ENCODE data around the gene FRMD4B.
A peak's percentile ranks its signal among the peaks of the same experiment; 100 is the strongest.

The FRMD4B gene

DNA sequence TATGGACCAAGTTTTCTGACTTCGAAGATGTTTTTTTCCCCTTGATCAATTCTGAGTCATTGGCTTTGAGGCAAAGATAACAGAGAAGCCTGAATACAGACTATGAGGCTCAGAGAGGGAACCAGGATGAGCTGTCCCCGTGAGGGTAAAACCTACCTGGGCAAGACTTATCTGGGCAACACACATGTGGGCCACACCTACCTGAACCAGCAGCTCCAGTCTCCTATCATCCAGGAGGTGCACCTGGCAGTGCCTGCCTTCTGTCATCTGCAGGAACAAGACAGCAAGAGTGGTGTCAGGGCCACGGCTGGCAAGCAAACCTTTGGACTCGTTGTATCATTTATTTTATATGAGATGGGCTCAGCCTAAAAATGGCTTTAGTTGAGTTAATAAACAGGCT is 72.6 kb downstream of the FRMD4B start:
- H3K27ac ChIP-seq: no peak overlapping the region
- TF ChIP-seq, protein P1, sequence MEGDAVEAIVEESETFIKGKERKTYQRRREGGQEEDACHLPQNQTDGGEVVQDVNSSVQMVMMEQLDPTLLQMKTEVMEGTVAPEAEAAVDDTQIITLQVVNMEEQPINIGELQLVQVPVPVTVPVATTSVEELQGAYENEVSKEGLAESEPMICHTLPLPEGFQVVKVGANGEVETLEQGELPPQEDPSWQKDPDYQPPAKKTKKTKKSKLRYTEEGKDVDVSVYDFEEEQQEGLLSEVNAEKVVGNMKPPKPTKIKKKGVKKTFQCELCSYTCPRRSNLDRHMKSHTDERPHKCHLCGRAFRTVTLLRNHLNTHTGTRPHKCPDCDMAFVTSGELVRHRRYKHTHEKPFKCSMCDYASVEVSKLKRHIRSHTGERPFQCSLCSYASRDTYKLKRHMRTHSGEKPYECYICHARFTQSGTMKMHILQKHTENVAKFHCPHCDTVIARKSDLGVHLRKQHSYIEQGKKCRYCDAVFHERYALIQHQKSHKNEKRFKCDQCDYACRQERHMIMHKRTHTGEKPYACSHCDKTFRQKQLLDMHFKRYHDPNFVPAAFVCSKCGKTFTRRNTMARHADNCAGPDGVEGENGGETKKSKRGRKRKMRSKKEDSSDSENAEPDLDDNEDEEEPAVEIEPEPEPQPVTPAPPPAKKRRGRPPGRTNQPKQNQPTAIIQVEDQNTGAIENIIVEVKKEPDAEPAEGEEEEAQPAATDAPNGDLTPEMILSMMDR (IDR thresholded peaks at IDR 0.05): no peak
- peaks cover 47% of the 10 kb centered on the region for H3K36me3 ChIP-seq
- H3K4me1 ChIP-seq (ENCODE audit: control insufficient read depth in 1 of 2, insufficient read depth in 1 of 2, low read depth in 1 of 2, low read length in 1 of 2): no peaks in the 10 kb centered on the region
- no peaks in the 10 kb centered on the region for H3K27me3 ChIP-seq
- no peak overlapping the region for H3K4me3 ChIP-seq (ENCODE audit: low read depth in 1 of 2, low read length in 1 of 2)
- no peaks in the 10 kb centered on the region for H3K9me3 ChIP-seq

GRCh38 chr3:69309814-69310213 is 76.1 kb downstream of the FRMD4B start:
- no peaks in the 10 kb centered on the region for H3K27me3 ChIP-seq
- no peaks in the 10 kb centered on the region for H3K9me3 ChIP-seq
- no peak overlapping the region for H3K27ac ChIP-seq
- H3K4me3 ChIP-seq (ENCODE audit: low read depth in 1 of 2, low read length in 1 of 2): no peak overlapping the region
- H3K36me3 ChIP-seq: peaks cover 57% of the 10 kb centered on the region
- TF ChIP-seq, protein P1 (IDR thresholded peaks at IDR 0.05): no peak
- no peaks in the 10 kb centered on the region for H3K4me1 ChIP-seq (ENCODE audit: control insufficient read depth in 1 of 2, insufficient read depth in 1 of 2, low read depth in 1 of 2, low read length in 1 of 2)

DNA sequence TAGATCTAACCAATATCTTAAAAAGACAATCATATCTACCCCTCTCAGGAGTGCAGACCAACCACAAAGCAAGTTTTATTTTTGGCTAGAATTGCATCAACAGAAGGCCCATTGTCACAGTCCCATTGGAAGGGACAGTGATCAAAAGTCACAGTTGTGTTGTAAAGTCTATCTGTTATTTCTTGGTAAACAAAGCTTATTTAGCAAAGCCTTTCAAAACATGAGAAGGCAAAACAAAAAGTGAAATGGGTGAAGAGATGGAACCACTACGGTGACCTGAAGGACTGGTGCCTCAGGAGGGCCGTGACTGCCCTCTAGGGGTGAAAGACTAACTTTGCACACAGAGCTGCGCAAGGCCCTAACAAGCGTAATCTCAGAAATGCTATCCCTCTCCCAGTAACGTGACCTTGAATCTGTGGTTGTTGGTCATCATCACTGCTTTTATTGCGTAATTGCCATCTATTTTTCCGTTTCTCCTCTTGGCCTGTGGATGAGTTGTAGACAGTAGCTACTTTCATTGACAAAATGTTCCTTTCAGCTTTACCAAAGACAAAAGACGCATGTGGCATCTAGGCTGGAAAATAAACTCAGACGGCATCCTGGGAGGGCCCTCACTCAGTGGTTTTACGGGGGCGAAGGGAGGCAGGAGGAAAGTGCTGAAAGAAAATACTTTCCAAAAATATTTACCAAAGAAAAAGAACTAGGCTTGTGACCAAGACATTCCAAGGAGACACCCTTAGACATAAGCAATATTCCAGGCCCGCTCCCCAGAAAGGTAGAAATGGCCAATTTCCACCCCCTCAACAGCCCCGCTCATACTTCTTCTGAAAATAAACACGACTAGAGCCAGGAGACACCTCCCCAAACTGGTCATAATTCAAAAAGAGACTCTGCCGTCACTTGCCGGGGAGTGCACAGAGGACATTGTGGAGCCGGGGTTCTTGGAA is 79.4 kb downstream of the FRMD4B start:
- peaks cover 46% of the 10 kb centered on the region for H3K36me3 ChIP-seq
- H3K4me3 ChIP-seq (ENCODE audit: low read depth in 1 of 2, low read length in 1 of 2): no peak overlapping the region
- no peaks in the 10 kb centered on the region for H3K4me1 ChIP-seq (ENCODE audit: control insufficient read depth in 1 of 2, insufficient read depth in 1 of 2, low read depth in 1 of 2, low read length in 1 of 2)
- no peak overlapping the region for H3K27ac ChIP-seq
- H3K9me3 ChIP-seq: no peaks in the 10 kb centered on the region
- TF ChIP-seq, protein P1 (IDR thresholded peaks at IDR 0.05): peak; percentile 85
- no peaks in the 10 kb centered on the region for H3K27me3 ChIP-seq

GRCh38 chr3:69305011-69305410 is 80.9 kb downstream of the FRMD4B start:
- TF ChIP-seq, protein P1 (IDR thresholded peaks at IDR 0.05): no peak
- Histone ChIP-seq H3K36me3 (peaks cover 46% of the 10 kb centered on the region), H3K4me1 (ENCODE audit: control insufficient read depth in 1 of 2, insufficient read depth in 1 of 2, low read depth in 1 of 2, low read length in 1 of 2) (no peaks in the 10 kb centered on the region), H3K27me3 (no peaks in the 10 kb centered on the region), H3K4me3 (ENCODE audit: low read depth in 1 of 2, low read length in 1 of 2) (no peak overlapping the region), H3K27ac (no peak overlapping the region), H3K9me3 (no peaks in the 10 kb centered on the region)

- H3K27me3 ChIP-seq: no peaks in the 10 kb centered on the region
- no peak overlapping the region for H3K4me3 ChIP-seq (ENCODE audit: low read depth in 1 of 2, low read length in 1 of 2)
- TF ChIP-seq, protein P1 (IDR thresholded peaks at IDR 0.05): no peak
- peaks cover 46% of the 10 kb centered on the region for H3K36me3 ChIP-seq
- no peak overlapping the region for H3K27ac ChIP-seq
- no peaks in the 10 kb centered on the region for H3K9me3 ChIP-seq
- no peaks in the 10 kb centered on the region for H3K4me1 ChIP-seq (ENCODE audit: control insufficient read depth in 1 of 2, insufficient read depth in 1 of 2, low read depth in 1 of 2, low read length in 1 of 2)
Observed at GRCh38 chr3:69304396-69304795, 81.5 kb downstream of the FRMD4B start.
